ENCODE data around the gene KCNS3. TPM values are rescaled to one million over a fixed set of nuclear protein-coding genes. Genes with fewer than 3 reads are reported as not detected.

KCNS3 gene
- total and polyA plus RNA-seq, 2 of the 13 experiments (the other 11 are each of a cell fraction or from before 2014, with no cell fraction given), result not detected

DNA sequence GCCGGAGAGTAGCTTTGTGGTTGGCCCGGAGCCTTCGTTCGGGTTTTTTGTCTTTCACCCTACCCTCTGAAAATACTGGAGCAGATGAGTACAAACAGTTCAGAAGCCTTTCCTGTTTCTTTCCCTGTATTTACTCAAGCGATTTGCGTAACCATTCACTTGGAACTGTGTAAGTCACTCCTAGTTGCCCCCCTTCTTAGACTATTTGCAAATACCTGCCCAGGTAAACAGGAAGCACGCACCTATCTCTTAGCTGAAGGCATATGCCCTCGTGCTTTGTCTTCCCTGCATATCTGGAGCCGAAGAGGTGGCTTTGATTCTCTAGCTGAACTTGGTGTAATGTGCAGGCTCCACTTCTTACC, 1.4 kb downstream of the KCNS3 start (continued):
- TF ChIP-seq CEBPB (IDR thresholded peaks at IDR 0.05; ENCODE audit: borderline replicate concordance, low read depth, low read length) (peak; percentile 26; the same call in 1 of the 2 replicates), ELF1 (CRISPR knock-in tag; IDR thresholded peaks at IDR 0.05) (0 out of 2 replicates have a peak, but pooled peaks have one; percentile 15), ZNF317 (CRISPR knock-in tag; IDR thresholded peaks at IDR 0.05) (0 out of 2 replicates have a peak, but pooled peaks have one; percentile 31), NCOA2 (CRISPR knock-in tag; IDR thresholded peaks at IDR 0.05) (no peak), FOXA1 (IDR thresholded peaks at IDR 0.05) (no peak), FOXA1 (CRISPR knock-in tag; IDR thresholded peaks at IDR 0.05) (peak; percentile 18; the same call in 1 of the 2 replicates), ZNF382 (CRISPR knock-in tag; IDR thresholded peaks at IDR 0.05; ENCODE audit: borderline replicate concordance) (no peak), ZEB1 (IDR thresholded peaks at IDR 0.05; ENCODE audit: insufficient replicate concordance, low read depth) (peak; percentile 97), FOXA3 (CRISPR knock-in tag; IDR thresholded peaks at IDR 0.05) (peak; percentile 54), U2AF2 (IDR thresholded peaks at IDR 0.05; ENCODE audit: low read depth, low read length) (no peak), TEAD3 (CRISPR knock-in tag; optimal IDR thresholded peaks at IDR 0.05; ENCODE audit: borderline replicate concordance) (no peak), ZNF10 (CRISPR knock-in tag; IDR thresholded peaks at IDR 0.05; ENCODE audit: borderline replicate concordance, low read depth) (no peak), THYN1 (CRISPR knock-in tag; IDR thresholded peaks at IDR 0.05; ENCODE audit: borderline replicate concordance, low read depth) (no peak), CEBPG (CRISPR knock-in tag; IDR thresholded peaks at IDR 0.05) (peak; percentile 59), ZNF713 (CRISPR knock-in tag; IDR thresholded peaks at IDR 0.05) (no peak), GATAD2A (CRISPR knock-in tag; IDR thresholded peaks at IDR 0.05) (peak; percentile 20; the same call in 1 of the 2 replicates), FOXP1 (IDR thresholded peaks at IDR 0.05) (no peak), FOXP1 (CRISPR knock-in tag; IDR thresholded peaks at IDR 0.05) (peak; percentile 92), ATAD3A (CRISPR knock-in tag; IDR thresholded peaks at IDR 0.05) (no peak)
- TF ChIP-seq, protein P1, sequence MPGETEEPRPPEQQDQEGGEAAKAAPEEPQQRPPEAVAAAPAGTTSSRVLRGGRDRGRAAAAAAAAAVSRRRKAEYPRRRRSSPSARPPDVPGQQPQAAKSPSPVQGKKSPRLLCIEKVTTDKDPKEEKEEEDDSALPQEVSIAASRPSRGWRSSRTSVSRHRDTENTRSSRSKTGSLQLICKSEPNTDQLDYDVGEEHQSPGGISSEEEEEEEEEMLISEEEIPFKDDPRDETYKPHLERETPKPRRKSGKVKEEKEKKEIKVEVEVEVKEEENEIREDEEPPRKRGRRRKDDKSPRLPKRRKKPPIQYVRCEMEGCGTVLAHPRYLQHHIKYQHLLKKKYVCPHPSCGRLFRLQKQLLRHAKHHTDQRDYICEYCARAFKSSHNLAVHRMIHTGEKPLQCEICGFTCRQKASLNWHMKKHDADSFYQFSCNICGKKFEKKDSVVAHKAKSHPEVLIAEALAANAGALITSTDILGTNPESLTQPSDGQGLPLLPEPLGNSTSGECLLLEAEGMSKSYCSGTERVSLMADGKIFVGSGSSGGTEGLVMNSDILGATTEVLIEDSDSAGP (CRISPR knock-in tag; IDR thresholded peaks at IDR 0.05; ENCODE audit: borderline replicate concordance), result 0 out of 2 replicates have a peak, but pooled peaks have one; percentile 8
- TF ChIP-seq, protein P2, sequence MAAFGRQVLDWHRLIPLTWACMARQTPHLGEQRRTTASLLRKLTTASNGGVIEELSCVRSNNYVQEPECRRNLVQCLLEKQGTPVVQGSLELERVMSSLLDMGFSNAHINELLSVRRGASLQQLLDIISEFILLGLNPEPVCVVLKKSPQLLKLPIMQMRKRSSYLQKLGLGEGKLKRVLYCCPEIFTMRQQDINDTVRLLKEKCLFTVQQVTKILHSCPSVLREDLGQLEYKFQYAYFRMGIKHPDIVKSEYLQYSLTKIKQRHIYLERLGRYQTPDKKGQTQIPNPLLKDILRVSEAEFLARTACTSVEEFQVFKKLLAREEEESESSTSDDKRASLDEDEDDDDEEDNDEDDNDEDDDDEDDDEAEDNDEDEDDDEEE (CRISPR knock-in tag; IDR thresholded peaks at IDR 0.05), result no peak
- TF ChIP-seq, protein P3, sequence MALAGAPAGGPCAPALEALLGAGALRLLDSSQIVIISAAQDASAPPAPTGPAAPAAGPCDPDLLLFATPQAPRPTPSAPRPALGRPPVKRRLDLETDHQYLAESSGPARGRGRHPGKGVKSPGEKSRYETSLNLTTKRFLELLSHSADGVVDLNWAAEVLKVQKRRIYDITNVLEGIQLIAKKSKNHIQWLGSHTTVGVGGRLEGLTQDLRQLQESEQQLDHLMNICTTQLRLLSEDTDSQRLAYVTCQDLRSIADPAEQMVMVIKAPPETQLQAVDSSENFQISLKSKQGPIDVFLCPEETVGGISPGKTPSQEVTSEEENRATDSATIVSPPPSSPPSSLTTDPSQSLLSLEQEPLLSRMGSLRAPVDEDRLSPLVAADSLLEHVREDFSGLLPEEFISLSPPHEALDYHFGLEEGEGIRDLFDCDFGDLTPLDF (CRISPR knock-in tag; IDR thresholded peaks at IDR 0.05), result no peak
- TF ChIP-seq, protein P4, sequence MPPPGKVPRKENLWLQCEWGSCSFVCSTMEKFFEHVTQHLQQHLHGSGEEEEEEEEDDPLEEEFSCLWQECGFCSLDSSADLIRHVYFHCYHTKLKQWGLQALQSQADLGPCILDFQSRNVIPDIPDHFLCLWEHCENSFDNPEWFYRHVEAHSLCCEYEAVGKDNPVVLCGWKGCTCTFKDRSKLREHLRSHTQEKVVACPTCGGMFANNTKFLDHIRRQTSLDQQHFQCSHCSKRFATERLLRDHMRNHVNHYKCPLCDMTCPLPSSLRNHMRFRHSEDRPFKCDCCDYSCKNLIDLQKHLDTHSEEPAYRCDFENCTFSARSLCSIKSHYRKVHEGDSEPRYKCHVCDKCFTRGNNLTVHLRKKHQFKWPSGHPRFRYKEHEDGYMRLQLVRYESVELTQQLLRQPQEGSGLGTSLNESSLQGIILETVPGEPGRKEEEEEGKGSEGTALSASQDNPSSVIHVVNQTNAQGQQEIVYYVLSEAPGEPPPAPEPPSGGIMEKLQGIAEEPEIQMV (CRISPR knock-in tag; IDR thresholded peaks at IDR 0.05; ENCODE audit: low read depth), result no peak
- TF ChIP-seq, protein P5, sequence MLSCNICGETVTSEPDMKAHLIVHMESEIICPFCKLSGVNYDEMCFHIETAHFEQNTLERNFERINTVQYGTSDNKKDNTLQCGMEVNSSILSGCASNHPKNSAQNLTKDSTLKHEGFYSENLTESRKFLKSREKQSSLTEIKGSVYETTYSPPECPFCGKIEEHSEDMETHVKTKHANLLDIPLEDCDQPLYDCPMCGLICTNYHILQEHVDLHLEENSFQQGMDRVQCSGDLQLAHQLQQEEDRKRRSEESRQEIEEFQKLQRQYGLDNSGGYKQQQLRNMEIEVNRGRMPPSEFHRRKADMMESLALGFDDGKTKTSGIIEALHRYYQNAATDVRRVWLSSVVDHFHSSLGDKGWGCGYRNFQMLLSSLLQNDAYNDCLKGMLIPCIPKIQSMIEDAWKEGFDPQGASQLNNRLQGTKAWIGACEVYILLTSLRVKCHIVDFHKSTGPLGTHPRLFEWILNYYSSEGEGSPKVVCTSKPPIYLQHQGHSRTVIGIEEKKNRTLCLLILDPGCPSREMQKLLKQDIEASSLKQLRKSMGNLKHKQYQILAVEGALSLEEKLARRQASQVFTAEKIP (CRISPR knock-in tag; IDR thresholded peaks at IDR 0.05; ENCODE audit: borderline replicate concordance), result no peak
